Activated effector memory CD4-positive, alpha-beta T cell treated with Interleukin-2 at 50 U/mL for 16 hours (primary cell): Measurements from ENCODE around the gene ZNF841.
"Not testable (repeated sequence)": the region's sequence is repeated elsewhere in the genome, so short reads cannot be mapped to it uniquely, and the experiment has no call there.

Source experiments
- DNase-seq: peaks from one replicate; pipeline ENCODE4 v3.0.0-alpha.2; 2020

The ZNF841 gene

DNA sequence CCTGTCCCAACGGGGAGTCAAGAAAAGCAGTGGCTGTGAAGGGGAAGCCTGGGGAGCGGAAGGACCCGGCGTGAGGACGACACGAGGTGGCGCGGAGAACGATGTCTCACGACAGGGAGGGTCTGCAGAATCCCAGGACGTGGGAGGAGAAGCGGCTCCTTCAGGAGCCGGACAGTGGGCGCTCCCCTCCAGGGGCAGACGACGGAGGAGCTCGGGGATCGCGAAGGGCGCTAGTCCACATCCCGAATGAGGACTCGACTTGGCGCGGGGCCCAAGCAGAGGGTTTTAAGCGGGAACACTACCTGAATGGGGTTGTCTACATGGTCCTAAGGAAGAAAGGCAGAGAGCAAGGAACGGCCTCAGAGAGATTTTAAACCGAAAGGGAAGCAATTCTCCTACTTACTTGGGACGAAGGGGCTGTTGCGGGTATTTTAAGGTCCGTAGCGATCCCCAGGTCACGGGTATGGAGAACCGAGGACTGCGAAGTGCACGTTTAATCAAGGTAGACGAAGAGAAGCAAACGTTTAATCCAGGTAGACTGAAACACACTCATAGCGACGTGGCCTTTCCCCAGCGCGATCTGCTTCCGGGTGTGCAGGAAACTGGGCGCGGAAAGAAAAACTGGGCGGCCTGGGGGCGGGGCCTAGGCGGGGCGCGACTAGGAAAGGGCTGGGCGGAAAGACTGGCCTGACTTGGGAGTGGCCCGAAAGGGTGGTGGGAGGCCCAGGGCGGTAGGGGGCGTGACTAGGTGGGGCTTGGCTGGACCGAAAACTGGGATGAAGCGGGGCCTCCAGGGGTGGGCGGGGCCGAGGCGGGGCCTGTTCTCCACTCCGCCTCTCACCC lies at the start of gene ZNF841:
TSS of gene ZNF841 (minus strand) at position 594 of the 843 bp plus-strand sequence. CDS start 10,964 bp downstream, outside the sequence.
- DNase-seq: peak; percentile 78

DNA sequence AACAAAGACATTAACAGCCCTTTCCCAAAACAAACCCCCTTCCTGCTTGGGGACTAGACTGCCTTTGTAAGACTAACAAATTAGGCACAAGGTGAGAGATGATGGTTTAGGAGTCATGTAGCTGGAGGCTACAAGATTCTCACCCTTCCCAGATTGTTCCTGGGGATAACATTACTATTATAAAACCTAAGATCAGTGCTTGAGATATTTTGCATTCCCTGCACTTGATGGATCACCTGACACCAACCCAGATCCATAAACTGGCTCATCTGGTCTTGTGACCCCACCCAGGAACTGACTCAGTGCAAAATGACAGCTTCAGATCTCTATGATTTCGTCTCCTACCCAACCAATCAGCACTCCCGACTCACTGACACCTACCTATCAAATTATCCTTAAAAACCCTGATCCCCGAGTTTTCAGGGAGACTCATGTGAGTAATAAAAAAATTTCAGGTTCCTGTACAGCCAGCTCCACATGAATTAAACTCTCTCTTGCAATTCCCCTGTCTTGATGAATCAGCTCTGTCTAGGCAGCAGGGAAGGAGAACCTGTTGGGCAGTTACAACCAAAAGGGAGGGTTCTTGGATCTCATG lies 46.5 kb upstream of the ZNF841 start:
- no peak for DNase-seq

DNA sequence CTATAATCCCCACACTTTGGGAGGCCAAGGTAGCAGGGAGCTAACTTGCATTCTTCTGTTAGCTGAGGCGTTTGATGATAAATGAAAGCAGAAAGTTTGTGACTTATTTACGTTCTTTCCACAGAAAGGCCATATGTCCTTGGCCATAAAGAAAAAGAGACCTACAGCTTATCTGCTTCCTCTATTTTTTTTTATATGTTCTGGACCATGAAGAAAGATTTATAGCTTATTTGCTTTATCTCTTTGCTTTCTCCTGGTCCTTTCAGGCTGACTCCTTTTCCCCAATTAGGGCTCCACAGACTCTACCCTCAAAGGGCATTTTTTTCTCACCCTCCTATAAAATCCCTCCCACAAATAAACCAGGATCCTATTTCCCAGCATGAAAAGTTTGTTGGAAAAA lies 45.6 kb upstream of the ZNF841 start:
- no peak for DNase-seq

DNA sequence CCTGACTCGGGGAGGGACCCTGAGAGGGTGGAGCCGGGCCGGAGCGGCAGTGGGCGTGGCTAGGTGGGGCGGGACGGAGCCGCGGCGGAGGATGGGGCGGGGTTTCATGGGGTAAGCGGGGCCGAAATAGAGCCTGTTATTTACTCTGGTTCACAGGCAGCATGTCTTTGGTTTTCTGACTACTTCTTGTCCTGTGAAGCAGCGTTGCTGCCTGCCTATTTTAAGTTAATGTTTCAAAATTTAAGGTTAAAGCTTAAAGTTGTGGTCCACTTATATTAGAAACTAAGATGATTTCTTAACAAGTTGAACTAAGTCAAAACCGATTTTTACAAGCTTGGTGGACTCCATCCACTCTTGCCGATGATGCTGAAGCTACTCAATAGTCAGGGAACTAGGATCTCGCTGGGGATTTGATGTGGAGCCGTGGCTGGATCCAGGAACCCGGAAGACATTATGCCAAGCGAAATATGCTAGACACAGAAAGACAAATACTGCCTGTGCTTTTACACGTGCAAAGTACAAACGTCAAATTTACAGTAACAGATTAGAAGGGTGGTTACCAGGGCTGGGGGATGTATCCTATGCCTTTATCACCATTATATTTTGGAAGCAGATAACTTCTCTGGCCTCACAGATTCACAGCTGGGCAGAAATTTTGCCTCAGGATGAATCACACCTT lies 44.6 kb upstream of the ZNF841 start:
- no peak for DNase-seq

DNA sequence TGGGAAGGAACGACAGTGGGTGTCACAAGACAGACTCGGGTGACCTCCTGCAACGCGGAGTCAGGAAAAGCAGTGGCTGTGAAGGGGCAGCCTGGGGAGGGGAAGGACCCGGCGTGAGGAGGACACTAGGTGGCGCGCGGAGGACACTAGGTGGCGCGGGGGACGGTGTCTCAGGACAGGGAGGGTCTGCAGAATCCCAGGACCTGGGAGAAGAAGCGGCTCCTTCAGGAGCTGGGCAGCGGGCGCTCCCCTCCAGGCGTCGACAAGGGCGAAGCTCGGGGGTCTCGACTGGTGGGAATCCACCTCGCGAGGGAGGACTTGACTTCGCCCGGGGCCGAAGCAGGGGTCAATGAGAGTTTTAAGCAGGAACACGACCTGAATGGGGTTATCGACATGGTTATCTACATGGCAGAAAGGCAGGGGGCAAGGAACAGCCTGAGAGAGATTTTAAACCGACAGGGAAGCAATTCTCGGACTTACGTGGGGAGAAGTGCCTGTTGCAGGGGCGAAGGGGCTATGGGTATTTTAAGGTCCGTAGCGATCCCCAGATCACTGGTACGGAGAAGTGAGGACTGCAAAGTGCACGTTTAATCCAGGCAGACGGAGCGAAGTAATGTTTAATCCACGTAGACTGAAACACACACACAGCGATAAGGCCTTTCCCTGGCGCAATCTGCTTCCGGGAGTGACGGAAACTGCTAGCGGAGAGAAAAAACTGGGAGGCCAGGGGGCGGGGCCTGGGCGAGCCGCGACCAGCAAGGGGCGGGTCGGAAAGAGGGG lies 43.9 kb upstream of the ZNF841 start, which contains the start of gene ZNF616:
TSS of gene ZNF616 (minus strand) at position 687 of the 780 bp plus-strand sequence. CDS start 9,426 bp downstream, outside the sequence.
- DNase-seq: peak; percentile 95

DNA sequence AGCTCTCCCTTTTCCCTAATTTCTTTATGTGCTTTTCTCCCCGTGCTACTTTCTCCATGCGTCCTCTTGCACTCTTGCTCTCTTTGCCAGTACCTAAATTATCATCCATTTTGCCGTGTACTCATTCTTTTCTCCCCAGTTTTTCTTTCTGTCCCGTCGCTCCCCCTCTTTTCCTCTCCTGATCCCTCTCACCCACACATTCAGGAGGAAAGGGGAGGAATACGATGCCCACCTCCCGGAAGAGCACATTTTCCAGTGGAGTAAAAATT lies 43.4 kb upstream of the ZNF841 start:
- DNase-seq: no peak

DNA sequence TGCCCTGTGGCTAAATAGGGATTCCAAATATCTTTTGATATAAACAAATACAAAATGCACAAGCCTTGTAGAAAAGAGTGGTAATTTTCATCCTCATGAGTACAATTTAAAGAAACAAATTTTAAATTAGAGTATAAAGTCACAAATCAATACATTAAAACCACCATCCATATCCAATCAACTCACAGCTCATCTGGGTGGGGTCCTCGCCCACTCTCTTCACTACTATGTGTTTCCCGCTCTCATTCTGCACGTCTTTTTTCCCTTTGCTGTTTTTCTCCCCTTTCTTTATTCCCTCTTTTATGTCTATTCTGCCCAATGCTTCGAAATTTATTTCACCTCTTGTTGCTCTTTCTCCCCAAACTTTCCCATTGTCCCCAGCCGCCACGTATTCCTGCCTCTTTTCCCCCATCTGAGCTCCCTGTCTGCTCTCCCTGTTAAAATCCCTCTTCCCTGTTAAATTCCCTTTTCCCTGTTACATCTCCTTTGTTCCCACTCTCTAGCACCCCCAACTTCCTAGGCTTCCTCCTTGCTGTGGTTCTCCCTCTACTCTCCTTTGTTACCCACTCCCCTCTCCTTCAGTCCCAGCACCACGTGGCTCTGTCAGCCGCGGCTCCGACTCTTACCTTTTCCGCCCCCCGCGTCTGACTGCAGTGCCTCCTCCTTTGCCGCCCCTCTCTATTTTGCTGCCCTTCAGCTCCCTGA lies 42.9 kb upstream of the ZNF841 start:
- DNase-seq: no peak

DNA sequence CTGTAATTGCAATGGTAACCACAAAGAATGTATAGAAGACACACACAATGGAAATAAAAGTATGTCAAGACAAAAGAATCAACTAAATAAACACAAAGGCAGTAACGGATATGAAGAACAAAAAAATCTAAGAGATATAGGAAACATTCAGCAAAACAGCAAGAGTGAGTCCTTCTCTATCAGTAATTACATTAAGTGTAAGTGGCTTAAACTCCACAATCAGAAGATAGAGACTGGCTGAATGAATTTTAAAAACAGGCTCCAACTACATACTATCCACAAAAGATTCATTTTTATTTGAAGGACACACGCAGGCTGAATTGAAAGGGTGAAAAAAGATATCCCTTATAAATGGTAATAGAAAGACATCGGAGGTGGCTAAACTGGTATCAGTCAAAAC lies 24.7 kb upstream of the ZNF841 start:
- DNase-seq: no peak

DNA sequence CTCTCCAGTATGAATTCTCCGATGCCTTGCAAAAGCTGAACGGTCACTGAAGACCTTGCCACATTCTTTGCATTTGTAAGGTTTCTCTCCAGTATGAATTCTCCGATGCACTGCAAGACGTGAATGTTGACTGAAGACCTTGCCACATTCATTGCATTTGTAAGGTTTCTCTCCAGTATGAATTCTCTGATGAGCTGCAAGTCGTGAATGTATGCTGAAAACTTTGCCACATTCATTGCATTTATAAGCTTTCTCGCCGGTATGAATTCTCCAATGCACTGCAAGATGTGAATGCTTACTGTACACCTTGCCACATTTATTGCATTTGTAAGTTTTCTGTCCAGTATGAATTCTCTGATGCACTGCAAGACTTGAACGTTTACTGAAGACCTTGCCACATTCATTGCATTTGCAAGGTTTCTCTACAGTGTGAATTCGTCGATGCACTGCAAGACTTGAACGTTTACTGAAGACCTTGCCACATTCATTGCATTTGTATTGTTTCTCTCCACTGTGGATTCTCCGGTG lies 20.0 kb upstream of the ZNF841 start:
- no peak for DNase-seq

DNA sequence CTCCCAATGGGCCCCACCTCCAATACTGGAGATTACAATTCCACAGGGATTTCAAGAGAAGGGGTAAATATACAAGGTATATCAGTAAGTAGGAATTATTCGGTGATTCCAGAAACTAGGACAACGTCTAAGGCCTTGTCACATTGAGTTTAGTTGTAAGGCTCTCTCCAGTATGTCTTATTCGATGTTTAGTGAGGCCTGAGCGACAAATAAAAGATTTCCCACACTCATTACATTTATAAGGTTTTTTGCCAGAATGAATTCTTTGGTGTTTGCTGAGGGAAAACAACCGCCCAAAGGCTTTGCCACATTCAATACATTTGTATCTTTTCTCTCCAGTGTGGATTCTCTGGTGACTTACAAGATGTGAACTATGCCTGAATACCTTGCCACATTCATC lies 19.1 kb upstream of the ZNF841 start:
- no peak for DNase-seq

DNA sequence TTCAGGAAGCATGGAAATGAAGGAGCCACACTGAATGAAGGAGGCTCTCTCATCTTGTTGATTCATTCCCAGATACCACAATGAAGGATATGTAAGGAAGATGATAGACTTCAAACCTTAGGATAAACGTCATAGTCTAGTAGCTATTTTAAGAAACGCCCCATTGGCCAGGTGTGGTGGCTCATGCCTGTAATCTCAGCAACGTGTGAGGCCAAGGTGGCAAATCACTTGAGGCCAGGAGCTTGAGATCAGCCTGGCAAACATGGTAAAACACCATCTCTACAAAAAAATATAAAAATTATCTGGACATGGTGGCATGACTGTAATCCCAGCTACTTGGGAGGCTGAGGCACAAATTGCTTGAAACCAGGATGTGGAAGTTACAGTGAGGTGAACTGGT lies 17.1 kb upstream of the ZNF841 start:
- DNase-seq: no peak

DNA sequence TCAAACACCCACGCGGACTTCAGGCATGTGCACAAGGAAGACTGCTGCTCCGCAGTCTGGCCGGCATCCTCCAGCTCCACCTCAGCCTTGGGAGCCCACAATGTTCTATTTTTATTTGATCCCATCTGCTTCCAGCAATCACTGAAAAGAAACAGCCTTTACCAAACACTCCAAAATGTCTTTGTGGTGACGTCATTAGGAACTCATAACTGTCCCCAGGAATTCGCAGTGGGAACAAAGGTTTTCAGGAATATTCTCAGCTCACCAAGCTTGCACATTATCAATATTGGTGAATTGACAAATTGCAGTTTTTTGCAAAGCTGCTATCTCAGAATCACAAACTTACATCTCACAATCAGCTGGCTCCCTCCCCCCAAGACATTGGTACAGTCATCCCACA lies 15.2 kb upstream of the ZNF841 start:
- no peak for DNase-seq

DNA sequence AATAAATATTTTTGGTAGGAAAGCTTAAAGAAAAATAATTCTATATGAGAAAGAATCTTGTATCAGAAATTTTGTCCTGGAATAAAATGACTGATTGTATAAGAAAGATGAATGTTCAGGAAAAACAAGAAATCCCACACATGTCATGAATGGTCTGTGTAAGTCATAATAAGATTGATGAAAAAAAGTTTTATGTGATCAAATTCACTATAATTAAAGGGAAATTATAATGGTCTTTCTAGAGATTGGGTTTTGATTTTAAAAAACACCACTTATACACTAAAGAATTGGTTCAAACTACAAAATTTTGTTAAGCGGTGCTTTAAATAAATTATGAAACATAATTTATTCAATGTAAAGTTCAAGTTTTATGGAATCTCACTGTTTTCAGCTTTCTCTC lies 7.2 kb upstream of the ZNF841 start:
- DNase-seq: no peak

DNA sequence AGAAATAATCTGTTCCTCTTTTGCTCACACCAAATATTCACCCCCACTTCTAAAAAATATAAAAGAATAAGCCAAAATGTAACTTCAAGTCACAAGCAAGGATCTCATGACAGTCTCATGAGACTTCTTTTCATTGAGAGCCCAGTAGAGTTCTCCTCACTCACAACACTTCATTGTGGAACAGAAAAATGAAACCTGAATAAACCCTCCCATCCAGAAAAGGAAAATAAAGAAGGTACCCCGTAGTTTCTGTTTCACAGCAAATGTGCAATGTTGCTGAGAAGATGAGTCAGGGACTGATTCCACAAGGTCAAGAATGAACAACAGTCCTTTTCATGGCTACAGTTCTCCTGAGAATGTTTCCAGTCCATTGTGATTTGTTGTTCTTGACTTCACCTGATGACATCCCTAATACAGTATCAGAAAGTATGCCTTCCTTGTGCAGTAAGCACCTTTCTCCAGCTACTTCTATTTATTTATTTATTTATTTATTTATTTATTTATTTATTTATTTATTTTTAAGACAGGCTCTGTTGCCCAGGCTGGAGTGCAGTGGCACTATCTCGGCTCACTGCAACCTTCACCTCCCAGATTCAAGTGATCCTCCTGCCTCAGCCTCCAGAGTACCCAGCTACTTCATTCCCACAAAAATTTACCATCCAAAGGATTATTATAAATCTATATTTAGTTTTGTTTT lies 6.4 kb upstream of the ZNF841 start:
- no peak for DNase-seq

DNA sequence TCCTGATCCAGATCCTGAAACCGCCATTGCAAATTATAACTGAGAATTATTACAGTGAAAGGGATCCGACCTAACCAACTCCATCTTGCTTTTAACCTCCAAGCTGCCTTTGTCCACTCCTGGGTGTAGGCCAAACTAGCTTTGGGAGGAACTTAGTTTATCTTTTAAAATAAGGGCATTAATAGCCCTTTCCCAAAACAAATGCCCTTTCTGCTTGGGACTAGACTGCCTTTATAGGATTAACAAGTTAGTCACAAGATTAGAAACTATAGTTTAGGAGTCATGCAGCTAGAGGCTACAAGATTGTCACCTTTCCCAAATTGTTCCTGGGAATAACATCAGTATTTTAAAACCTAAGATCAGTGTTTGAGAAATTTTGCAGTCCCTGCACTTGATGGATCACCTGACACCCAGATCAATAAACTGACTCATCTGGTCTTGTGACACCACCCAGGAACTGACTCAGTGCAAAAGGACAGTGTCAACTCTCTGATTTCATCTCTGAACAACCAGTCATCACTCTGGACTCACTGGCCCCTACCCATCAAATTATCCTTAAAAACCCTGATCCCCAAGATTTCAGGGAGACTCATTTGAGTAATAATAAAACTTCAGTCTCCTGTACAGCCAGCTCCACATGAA lies 4.1 kb upstream of the ZNF841 start:
- DNase-seq: no peak

DNA sequence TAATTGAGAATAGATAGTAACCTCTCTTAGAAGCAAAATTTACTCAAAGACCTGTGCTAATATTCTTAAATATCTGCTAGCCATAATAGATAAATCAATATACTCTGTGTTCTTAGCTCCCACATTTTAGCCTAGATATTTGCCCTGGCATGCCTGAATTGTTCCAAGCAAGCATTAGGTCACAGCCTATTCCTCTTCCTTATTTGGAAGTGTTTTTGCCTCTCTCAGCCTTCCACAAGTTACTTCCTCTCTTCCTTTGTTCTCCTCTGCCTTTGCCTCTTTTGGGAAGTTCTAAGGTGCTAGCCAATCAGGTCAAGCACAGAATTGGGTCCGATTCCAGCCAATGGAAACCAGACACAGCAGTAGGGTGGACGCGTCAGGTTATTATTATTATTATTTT lies 851 bp upstream of the ZNF841 start:
- DNase-seq: not testable (repeated sequence)

DNA sequence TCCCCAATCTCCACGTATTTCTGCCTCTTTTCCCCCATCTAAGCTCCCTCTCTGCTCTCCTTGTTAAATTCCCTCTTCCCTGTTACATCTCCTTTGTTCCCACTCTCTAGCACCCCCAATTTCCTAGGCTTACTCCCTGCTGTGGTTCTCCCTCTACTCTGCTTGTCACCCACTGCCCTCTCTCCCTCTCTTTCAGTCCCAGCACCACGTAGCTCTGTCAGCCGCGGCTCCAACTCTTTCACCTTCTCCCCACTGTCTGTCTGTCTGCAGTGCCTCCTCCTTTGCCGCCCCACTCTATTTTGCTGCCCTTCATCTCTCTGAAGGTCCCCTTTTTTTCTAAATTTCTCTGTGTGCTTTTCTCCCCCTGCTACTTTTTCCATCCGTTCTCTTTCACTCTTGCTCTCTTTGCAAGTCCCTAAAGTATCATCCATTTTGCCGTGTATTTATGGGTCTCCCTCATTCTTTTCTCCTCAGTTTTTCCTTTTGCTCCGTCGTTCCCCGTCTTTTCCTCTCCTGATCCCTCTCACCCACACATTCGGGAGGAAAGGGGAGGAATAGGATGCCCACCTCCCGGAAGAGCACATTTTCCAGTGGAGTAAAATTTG lies 937 bp downstream of the ZNF841 start:
- DNase-seq: no peak

DNA sequence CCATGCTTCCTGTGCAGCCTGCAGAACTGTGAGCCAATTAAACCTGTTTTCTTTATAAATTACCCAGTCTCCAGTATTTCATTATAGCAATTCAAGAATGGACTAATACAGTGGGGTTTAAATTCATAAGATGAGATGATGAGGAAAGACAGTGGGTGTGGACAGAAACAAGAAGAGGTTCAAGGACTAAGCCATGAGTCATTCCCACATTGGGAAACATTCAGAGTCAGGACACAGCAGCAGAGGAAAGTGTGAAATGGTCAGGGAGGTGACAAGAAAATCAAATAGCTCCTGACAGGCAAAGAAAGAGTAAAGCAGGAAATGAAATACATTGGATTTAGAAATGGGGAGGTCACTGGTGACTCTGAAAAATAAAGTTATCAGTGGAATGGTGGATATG lies 9.1 kb downstream of the ZNF841 start:
- DNase-seq: no peak

DNA sequence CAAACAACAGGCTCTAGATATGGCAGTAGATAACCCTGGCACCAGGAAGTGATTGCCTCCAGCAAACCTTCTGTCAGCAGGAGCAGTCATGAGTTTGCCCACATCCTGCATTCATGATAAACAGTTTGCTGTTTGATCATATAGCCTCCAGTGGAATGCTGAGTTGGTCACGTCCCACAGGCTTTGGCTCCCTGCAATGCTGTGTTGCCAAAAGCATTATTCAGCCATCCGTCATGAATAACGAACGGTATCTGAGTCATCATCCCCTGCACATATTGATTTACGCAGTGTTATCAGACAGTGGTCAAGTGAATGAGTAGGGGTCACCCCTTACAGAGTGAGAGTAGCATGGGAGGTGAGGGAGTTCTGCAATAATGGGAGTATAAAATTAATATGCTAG lies 25.1 kb downstream of the ZNF841 start:
- no peak for DNase-seq

DNA sequence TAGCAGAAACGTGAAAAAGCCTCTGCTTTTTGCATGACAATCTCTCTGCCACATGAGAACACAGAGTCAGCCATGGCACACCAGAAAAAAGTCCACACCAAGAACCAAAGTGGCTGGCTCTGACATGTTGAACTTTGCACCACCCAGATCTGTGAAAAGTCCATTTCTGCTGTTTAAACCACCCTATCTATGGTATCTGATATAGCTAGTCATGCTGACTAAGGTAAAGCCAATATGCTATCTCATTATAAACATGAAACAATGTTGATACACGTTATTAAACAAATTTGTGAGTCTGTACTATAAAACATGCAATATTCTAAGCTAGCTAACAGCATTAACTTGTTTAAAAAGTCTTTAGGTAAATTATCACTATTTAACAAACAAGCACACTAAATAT lies 25.9 kb downstream of the ZNF841 start:
- DNase-seq: no peak
